NCI-H1092 treated with DMSO at 0.1 percent for 48 hours (cell line): ENCODE results near the gene MPRIP.

Experiments used
- DNase-seq: peaks from one replicate; lab custom pipeline; 2025; lab: John Stamatoyannopoulos, UW

Gene MPRIP

GRCh38 chr17:17107891-17108431 is 65.7 kb downstream of the MPRIP start:
- DNase-seq, result no peak

- DNase-seq, result no peak
These were observed 66.3 kb downstream of the MPRIP start for GRCh38 chr17:17108451-17109049.

GRCh38 chr17:17109256-17109655 is 67.0 kb downstream of the MPRIP start:
- DNase-seq, result no peak

GRCh38 chr17:17109907-17110306 is 67.7 kb downstream of the MPRIP start:
- DNase-seq, result no peak

GRCh38 chr17:17110520-17110919 is 68.3 kb downstream of the MPRIP start:
- DNase-seq, result no peak

- DNase-seq, result no peak
These were observed 69.4 kb downstream of the MPRIP start for GRCh38 chr17:17111401-17112393.

- no peak for DNase-seq
These were observed 70.5 kb downstream of the MPRIP start for GRCh38 chr17:17112628-17113200.

- DNase-seq, result no peak
These were observed 72.5 kb downstream of the MPRIP start for GRCh38 chr17:17114592-17115225.

- no peak for DNase-seq
These were observed 73.4 kb downstream of the MPRIP start for GRCh38 chr17:17115620-17116019.

GRCh38 chr17:17116406-17116805 is 74.1 kb downstream of the MPRIP start:
- DNase-seq, result no peak

- no peak for DNase-seq
These were observed 75.7 kb downstream of the MPRIP start for GRCh38 chr17:17117923-17118322.

- no peak for DNase-seq
These were observed 76.1 kb downstream of the MPRIP start for GRCh38 chr17:17118399-17118798.

GRCh38 chr17:17119106-17119505 is 76.8 kb downstream of the MPRIP start:
- no peak for DNase-seq

GRCh38 chr17:17119533-17119932 is 77.3 kb downstream of the MPRIP start:
- DNase-seq, result no peak

- no peak for DNase-seq
These were observed 78.0 kb downstream of the MPRIP start for GRCh38 chr17:17120294-17120693.

GRCh38 chr17:17120701-17121100 is 78.4 kb downstream of the MPRIP start:
- DNase-seq, result no peak

GRCh38 chr17:17121162-17121561 is 78.9 kb downstream of the MPRIP start:
- no peak for DNase-seq

- no peak for DNase-seq
These were observed 80.7 kb downstream of the MPRIP start for GRCh38 chr17:17122781-17123483.

GRCh38 chr17:17124341-17124740 is 82.1 kb downstream of the MPRIP start:
- no peak for DNase-seq

- DNase-seq, result no peak
These were observed 83.2 kb downstream of the MPRIP start for GRCh38 chr17:17125136-17126084.
